GM12878 (cell line): ENCODE data around the gene HSPA1B. TPM values are rescaled to one million over a fixed set of nuclear protein-coding genes. Genes with fewer than 3 reads are reported as not detected.

Experiments
- ATAC-seq: fragments of 200-7000 bp; cut with Tn5 transposase; 3 replicates; pipeline ENCODE4 v1.9.1; 2020; ENCODE audit warnings: mild to moderate bottlenecking, moderate library complexity
- BruUV-seq: library from RNA; stranded (reverse); fragments of 400-500 nt; replicated peaks from 2 replicates; lab custom pipeline; 2021; lab: Mats Ljungman, UMichigan
- CTCF ChIA-PET: fragments of 300-600 bp; sonication (Branson Sonifier 250); formaldehyde crosslinking; extraction: SDS; loops from one replicate; lab custom pipeline; 2021; ENCODE audit warnings: inconsistent platforms; lab: Yijun Ruan, JAX
- POLR2A ChIA-PET: fragments of 350-600 bp; formaldehyde crosslinking; extraction: SDS; loops from one replicate; lab custom pipeline; 2021; ENCODE audit warnings: inconsistent platforms; lab: Charles Lee
- RAD21 ChIA-PET: fragments of 300-600 bp; sonication (Branson Sonifier 250); formaldehyde crosslinking; loops from one replicate; lab custom pipeline; 2023; ENCODE audit warnings: antibody characterized with exemption; ENCODE audit not compliant: unreplicated experiment; lab: Charles Lee
- SMC1A ChIA-PET: fragments of 300-600 bp; sonication (Branson Sonifier 250); formaldehyde crosslinking; loops from one replicate; lab custom pipeline; 2023; ENCODE audit not compliant: unreplicated experiment, uncharacterized antibody; lab: Charles Lee
- DNase-seq: peaks from one replicate; pipeline ENCODE4 v3.0.0-alpha.2; 2011; ENCODE audit warnings: low read depth, low spot score
- FAIRE-seq: peaks from 3 replicates; lab custom pipeline; 2011; peaks lifted over from hg19 to GRCh38; lab: Jason Lieb, UNC
- H2AFZ ChIP-seq: 2 replicates; pipeline ENCODE4 v1.6.0; 2011; ENCODE audit warnings: low read depth, low read length, control low read depth; ENCODE audit not compliant: control insufficient read depth
- H3K27ac ChIP-seq: 2 replicates; pipeline ENCODE4 v1.5.1; 2011; ENCODE audit warnings: control low read depth; ENCODE audit not compliant: control insufficient read depth, insufficient read depth
- H3K27me3 ChIP-seq, 2 experiments: replicated peaks in 1 of 2; 2 replicates each; pipeline versions ENCODE4 v1.6.0 to v1.6.1; 2011; ENCODE audit warnings: low read length in 1 of 2; ENCODE audit not compliant: control insufficient read depth in 2 of 2, insufficient read depth in 2 of 2
- H3K36me3 ChIP-seq, 2 experiments: 2 replicates each; pipeline ENCODE4 v1.5.1; 2011; ENCODE audit warnings: low read length in 1 of 2; ENCODE audit not compliant: control insufficient read depth in 2 of 2, insufficient read depth in 2 of 2
- H3K4me1 ChIP-seq: 2 replicates; pipeline ENCODE4 v1.6.1; 2011; ENCODE audit warnings: mild to moderate bottlenecking, low read length, moderate library complexity, mixed read lengths; ENCODE audit not compliant: control insufficient read depth, insufficient read depth
- H3K4me2 ChIP-seq: 2 replicates; pipeline ENCODE4 v1.6.0; 2011; ENCODE audit warnings: control low read depth; ENCODE audit not compliant: control insufficient read depth, insufficient read depth
- H3K4me3 ChIP-seq: fragments of 200-600 bp; sonication (generic); 2 replicates; pipeline ENCODE4 v1.5.1; 2016
- H3K79me2 ChIP-seq: 2 replicates; pipeline ENCODE4 v1.6.0; 2011; ENCODE audit warnings: low read length; ENCODE audit not compliant: control insufficient read depth, insufficient read depth
- H3K9ac ChIP-seq: 2 replicates; pipeline ENCODE4 v1.8.0; 2011; ENCODE audit warnings: low read length, control low read depth, mixed read lengths; ENCODE audit not compliant: control insufficient read depth, insufficient read depth
- H3K9me3 ChIP-seq: replicated peaks from 3 replicates; pipeline ENCODE4 v1.5.1; 2011; ENCODE audit warnings: mild to moderate bottlenecking, low read length; ENCODE audit not compliant: control insufficient read depth, insufficient read depth
- H4K20me1 ChIP-seq: 2 replicates; pipeline ENCODE4 v1.6.0; 2011; ENCODE audit not compliant: control insufficient read depth, insufficient read depth
- CHD1 ChIP-seq: IDR thresholded peaks from 2 replicates; pipeline ENCODE4 v1.6.1; 2012; ENCODE audit warnings: low read depth, low read length, improper control_type of control experiment
- JUND ChIP-seq: IDR thresholded peaks from 2 replicates; pipeline ENCODE4 v1.6.1; 2012; ENCODE audit warnings: low read depth, mild to moderate bottlenecking, low read length, improper control_type of control experiment, moderate library complexity
- POLR2AphosphoS2 ChIP-seq: IDR thresholded peaks from 2 replicates; pipeline ENCODE4 v1.6.1; 2011; ENCODE audit warnings: low read depth, mild to moderate bottlenecking, low read length, improper control_type of control experiment, moderate library complexity
- WGBS: methylation state at CpG from one replicate; pipeline ENCODE4 v1.1.6; 2016; ENCODE audit warnings: low lambda C conversion rate; ENCODE audit not compliant: insufficient replicate concordance, insufficient coverage; ENCODE audit errors: missing lambda C conversion rate; 5-methylcytosine and 5-hydroxymethylcytosine counted together
- in situ Hi-C: fragments of 300-500 bp; cut with MboI; formaldehyde crosslinking; loops from 9 replicates; pipeline ENCODE4 v1.14.3; 2018; ENCODE audit warnings: mixed read lengths
- intact Hi-C: fragments of 100-400 bp; cut with micrococcal nuclease; formaldehyde crosslinking; loops from one replicate; pipeline ENCODE4 v1.14.2; 2022; ENCODE audit not compliant: unreplicated experiment
- polyA plus RNA-seq, 11 experiments: library from polyadenylated mRNA; depleted of rRNA in 4 of 11; unstranded in 6 of 11; stranded (reverse) in 5 of 11; fragments of >200 nt; fragmentation: Nextera tagmentation in 4 of 11; fragmentation: Illumina TruSeq in 1 of 11; extraction: Ambion mirVana in 4 of 11; extraction: Trizol in 1 of 11; gene quantifications; 1 replicate in 1 of 11; 2 replicates in 10 of 11; pipeline versions ENCODE4 v1.2.1 to v1.2.3, GENCODE V29; 2011 to 2016; ENCODE audit warnings: inconsistent platforms in 2 of 11, missing spikeins in 2 of 11, low read depth in 1 of 11
- total RNA-seq, 4 experiments: library from RNA; depleted of rRNA in 3 of 4; stranded (reverse); fragments of >200 nt in 3 of 4; fragmentation: Illumina TruSeq in 1 of 4; extraction: Trizol in 1 of 4; gene quantifications; 2 replicates each; pipeline versions ENCODE4 v1.2.1 to v1.2.3, GENCODE V29; 2013 to 2021

The HSPA1B gene
- total and polyA plus RNA-seq, 10 of the 15 experiments (the other 5 are each of a cell fraction or from before 2014, with no cell fraction given) = 0.11 to 40.5 (median 12.8) TPM

- Histone ChIP-seq H3K4me2 (no peak overlapping the region), H3K79me2 (no peaks in the 10 kb centered on the region; the same call in 1 of the 2 replicates), H3K9ac (no peak overlapping the region), H3K36me3 (peaks cover 0 to 3% of the 10 kb centered on the region in 2 experiments; a peak in 1 of 4 replicates), H3K27ac (no peak overlapping the region), H3K9me3 (no peaks in the 10 kb centered on the region), H4K20me1 (no peaks in the 10 kb centered on the region), H3K4me1 (peaks cover 11% of the 10 kb centered on the region), H3K4me3 (no peak overlapping the region), H2AFZ (no peak overlapping the region), H3K27me3 (no peaks in the 10 kb centered on the region)
- POLR2A ChIA-PET = interaction anchor here (1.5 kb wide), 1 partner anchor 23 kb away, joined by 4 read pairs; no protein-coding TSS in a partner anchor
- no TSS peak for BruUV-seq
- DNase-seq = no peak
- 0 out of 2 replicates have a peak, but pooled peaks have one; percentile 19 for TF ChIP-seq POLR2AphosphoS2
- no peak for TF ChIP-seq CHD1
- CTCF ChIA-PET = interaction anchor here (1.3 to 1.4 kb wide), 2 partner anchors 30 to 90 kb away, joined by 3 to 4 read pairs; no protein-coding TSS in a partner anchor
- SMC1A ChIA-PET = no interaction called here
- RAD21 ChIA-PET = interaction anchor here (0.9 kb wide), 1 partner anchor 260 kb away, joined by 3 read pairs; no protein-coding TSS in a partner anchor
- in situ Hi-C loops (no loop called here), intact Hi-C loops (no loop called here)
- FAIRE-seq = no peak
- 78% methylated on average over 11 of the region's 11 CpGs for WGBS
- ATAC-seq = no peak
These were observed 32.4 kb downstream of the HSPA1B start for GRCh38 chr6:31859923-31860322.

- FAIRE-seq = no peak
- no peak for ATAC-seq
- no peak overlapping the region for H3K4me2 ChIP-seq
- H3K9ac ChIP-seq = no peak overlapping the region
- 99% methylated on average over 13 of the region's 13 CpGs for WGBS
- POLR2A ChIA-PET = interaction anchor here (1.5 kb wide), 1 partner anchor 23 kb away, joined by 4 read pairs; no protein-coding TSS in a partner anchor
- TF ChIP-seq JUND = no peak
- TF ChIP-seq POLR2AphosphoS2 = 0 out of 2 replicates have a peak, but pooled peaks have one; percentile 17
- TF ChIP-seq, all 136 proteins: peak for 1
- in situ Hi-C loops (no loop called here), intact Hi-C loops (no loop called here)
- H2AFZ ChIP-seq = no peak overlapping the region
- H3K9me3 ChIP-seq = no peaks in the 10 kb centered on the region
- H3K27ac ChIP-seq = no peak overlapping the region
- H3K27me3 ChIP-seq = no peaks in the 10 kb centered on the region
- no peaks in the 10 kb centered on the region for H4K20me1 ChIP-seq
- H3K79me2 ChIP-seq = no peaks in the 10 kb centered on the region; the same call in 1 of the 2 replicates
- peaks cover 0 to 3% of the 10 kb centered on the region in 2 experiments; a peak in 1 of 4 replicates for H3K36me3 ChIP-seq
- DNase-seq = no peak
- BruUV-seq = no TSS peak
- H3K4me1 ChIP-seq = peaks cover 11% of the 10 kb centered on the region
- no peak overlapping the region for H3K4me3 ChIP-seq
- SMC1A ChIA-PET = no interaction called here
- CTCF ChIA-PET = interaction anchor here (1.3 to 1.4 kb wide), 2 partner anchors 29 to 90 kb away, joined by 3 to 4 read pairs; no protein-coding TSS in a partner anchor
- RAD21 ChIA-PET = interaction anchor here (0.9 kb wide), 1 partner anchor 261 kb away, joined by 3 read pairs; no protein-coding TSS in a partner anchor
These were observed 32.8 kb downstream of the HSPA1B start for GRCh38 chr6:31860349-31860748.
